Hematopoietic multipotent progenitor cell treated with erythropoietin and hydrocortisone succinate and interleukin-3 and kit ligand, for 6 days (in vitro differentiated cells): ENCODE measurements around the gene SIL1.
"Not testable (repeated sequence)": the region's sequence is repeated elsewhere in the genome, so short reads cannot be mapped to it uniquely, and the experiment has no call there.

Experiments used
- DNase-seq: peaks from one replicate; pipeline ENCODE4 v3.0.0-alpha.2; 2015

SIL1 gene

DNA sequence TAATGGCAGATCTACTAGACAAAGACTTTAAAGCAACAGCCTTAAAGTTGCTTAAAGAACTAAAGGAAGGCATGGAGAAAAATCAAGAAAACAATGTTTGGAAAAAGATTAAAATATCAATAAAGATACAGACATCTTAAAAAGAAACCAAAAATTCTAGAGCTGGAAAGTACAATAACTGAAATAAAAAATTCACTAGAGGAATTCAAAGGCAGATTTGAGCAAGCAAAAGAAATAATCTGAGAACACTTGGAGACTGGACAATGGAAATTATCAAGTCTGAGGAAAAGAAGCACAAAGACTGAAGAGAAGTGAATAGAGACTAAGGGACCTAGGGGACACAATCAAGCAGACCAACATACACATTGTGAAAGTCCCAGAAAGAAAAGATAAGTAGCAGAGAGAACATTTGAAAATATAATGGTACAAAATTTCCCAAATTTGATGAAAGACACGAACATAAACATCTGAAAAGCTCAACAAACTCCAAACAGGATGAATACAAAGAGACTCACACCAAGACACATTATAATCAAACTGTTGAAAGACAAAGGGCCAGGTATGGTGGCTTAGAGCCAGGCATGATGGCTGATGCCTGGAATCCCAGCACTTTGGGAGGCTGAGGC lies 26.3 kb downstream of the SIL1 start:
- DNase-seq = no peak

DNA sequence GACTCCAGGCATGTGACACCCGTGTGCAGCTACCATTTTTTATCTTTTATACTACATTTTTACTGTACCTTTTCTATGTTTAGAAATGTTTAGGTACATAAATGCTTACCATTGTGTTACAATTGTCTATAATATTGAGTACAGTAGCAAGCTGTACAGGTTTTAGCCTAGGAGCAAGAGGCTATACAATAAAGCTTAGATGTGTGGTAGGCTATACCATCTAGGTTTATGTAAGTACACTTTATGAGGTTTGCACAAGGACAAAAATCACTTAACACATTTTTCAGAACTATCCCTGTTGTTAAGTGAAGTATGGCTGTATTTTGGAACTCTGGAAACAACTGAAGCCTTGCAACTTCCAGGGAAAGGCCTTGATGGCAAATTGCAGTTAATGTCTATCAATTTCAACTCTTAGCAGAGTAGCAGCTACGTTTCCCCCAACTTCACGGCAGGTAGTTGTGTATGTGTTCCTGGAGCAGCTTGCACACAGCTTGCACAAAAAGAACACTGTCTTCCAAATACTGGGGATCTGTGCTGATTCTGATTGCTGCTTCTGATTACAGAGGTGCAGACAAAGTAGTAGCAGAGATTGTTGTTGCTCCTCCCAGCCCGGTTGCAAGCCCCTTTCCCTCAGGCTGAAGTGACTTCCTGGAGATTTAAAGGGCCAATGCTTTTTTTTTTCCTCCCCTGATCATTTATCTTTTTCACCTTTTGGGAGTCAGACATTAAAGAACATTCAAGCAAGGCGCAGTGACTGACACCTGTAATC lies 30.0 kb downstream of the SIL1 start:
- DNase-seq = no peak

DNA sequence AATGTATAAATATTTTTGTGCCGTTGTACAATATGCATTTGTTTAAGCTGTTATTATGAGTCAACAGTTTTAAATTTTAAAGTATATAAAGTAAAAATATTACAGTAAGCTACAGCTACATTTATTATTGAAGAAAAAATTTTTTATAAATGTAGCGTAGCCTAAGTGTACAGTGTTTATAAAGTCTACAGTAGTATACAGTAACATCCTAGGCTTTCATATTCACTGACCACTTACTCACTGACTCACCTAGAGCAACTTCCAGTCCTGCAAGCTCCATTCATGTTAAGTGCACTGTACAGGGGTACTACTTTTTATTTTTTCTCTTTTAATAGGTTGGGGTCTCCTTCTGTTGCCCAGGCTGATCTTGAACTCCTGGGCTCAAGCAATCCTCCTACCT lies 30.6 kb downstream of the SIL1 start:
- no peak for DNase-seq

DNA sequence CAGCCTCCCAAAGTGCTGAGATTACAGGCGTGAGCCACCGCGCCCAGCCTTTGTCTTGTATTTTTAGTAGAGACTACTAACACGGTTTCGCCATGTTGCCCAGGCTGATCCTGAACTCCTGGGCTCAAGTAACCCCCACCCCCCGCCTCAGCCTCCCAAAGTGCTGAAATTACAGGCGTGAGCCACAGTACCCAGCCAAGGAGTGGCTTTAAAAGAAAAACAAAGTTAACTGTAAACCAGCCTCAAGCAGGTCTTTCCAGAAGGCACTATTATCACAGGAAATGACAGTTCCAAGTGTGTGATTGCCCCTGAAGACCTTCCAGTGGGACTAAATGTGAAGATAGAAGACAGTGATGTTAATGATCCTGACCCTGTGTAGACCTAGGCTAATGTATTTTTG lies 31.1 kb downstream of the SIL1 start:
- no peak for DNase-seq

- DNase-seq = not testable (repeated sequence)
These were observed 33.3 kb downstream of the SIL1 start for GRCh38 chr5:139164897-139165296.

DNA sequence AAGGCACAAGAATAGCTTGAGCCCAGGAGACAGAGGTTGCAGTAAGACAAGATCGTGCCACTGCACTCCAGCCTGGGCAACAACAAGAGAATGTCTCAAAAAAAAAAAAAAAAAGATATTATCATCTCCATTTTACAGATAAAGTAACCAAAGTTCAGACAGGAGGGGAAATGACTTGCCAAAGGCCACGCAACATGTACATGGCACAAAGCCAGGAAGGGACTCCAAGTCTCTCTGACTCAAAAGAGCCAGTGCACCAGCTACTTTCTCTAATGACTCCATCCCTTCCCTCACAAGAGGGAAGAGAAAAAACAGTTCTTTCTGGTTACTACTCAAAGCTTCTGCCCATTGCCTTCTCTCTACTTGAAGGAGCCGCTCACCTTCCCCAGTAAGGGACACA lies 34.1 kb downstream of the SIL1 start:
- peak; percentile 88 for DNase-seq

DNA sequence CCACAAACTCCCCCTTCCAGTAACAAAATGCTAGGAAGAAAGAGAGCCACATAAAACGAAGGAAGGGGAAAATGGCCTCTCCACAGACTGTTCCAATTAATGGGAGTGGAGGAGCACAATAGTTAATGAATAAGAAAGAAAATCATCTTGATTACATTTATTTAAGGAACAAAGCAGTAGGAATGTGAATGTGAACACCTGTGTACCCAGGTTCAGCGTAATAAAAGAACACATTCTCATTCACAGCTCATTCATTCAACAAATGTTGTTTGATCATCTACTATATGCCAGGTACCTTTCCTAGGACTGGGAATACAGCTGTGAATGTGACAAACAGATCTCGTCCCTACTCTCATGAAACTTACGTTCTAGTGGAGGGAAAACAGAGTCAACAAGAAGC lies 35.7 kb downstream of the SIL1 start:
- DNase-seq = no peak

DNA sequence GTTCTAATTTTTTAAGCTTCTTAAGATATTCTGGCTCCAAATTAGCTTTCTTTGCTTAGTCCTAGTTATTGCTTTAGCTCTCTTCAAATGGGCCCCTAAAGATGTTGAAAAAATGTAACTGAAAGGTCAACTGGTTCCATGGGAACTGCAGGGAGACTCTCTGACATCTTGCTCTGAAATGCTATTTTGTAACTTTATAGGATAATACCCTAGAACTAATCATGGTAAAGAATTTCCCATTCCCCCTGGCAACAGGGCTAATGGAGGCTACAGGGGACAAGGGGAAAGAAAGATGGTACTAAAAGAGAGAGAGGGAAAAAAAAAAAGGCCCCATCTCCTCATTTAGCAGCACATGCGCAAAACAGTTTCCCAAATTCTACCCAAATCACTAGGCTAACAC lies 39.4 kb downstream of the SIL1 start:
- DNase-seq = no peak

DNA sequence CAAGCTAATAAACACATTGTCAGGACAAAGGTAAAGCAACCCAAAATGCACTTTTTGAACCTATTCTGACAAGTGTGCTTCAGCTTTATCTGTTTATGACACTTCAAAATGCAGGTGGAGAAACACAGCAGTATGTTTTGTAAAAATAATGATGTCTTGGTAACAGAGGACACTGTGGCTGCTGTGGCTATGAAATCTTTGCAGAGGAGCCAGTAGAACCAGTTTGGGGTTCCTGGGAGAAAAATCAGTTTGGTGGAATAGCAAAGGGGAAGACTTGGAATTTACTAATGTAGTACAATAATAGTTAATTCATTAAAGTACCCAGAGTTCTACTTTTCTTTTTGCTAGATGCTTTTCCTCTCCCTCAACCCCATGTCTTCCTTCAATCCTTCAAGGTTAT lies 40.6 kb downstream of the SIL1 start:
- no peak for DNase-seq

DNA sequence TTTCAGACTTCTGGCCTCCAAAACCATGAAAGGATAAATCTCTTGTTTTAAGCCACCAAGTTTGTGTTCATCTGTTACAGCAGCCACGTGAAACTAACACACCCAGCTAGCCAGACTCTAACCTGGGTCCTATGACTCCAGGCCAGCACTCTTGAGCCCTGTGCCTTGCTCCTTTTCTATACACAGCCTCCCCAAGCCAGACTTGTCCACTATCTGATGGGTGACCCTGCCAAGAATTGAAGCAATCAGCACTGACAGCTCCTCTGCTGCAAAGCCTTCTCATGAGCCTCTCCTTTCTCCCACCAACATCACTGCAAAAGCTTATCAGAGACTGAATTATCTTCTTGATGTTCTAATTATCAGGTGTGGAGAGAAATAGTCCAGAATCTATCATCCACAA lies 41.4 kb downstream of the SIL1 start:
- no peak for DNase-seq

- DNase-seq = no peak
These were observed 42.8 kb downstream of the SIL1 start for GRCh38 chr5:139155333-139155732.

DNA sequence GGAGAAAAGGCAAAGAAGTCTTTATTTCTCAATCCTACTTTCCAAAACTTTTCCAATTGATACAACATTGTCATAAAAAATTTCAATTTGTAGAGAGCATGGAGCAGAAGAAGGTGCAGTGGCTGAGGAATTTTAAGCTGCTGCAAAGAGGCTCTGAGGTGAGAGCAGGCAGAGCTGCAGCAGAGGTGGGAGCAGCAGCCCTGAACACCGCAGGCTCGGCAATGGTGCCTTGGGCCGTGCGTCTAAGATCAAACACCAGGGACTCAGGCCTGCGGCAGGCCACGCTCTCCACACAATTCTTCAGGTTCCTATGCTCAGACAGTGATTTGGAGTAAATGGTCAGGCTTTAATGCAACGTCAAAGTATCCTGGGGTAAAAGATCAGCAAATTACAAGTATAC lies 46.3 kb downstream of the SIL1 start:
- no peak for DNase-seq

GRCh38 chr5:139150367-139150999 lies 47.7 kb downstream of the SIL1 start:
- no peak for DNase-seq

DNA sequence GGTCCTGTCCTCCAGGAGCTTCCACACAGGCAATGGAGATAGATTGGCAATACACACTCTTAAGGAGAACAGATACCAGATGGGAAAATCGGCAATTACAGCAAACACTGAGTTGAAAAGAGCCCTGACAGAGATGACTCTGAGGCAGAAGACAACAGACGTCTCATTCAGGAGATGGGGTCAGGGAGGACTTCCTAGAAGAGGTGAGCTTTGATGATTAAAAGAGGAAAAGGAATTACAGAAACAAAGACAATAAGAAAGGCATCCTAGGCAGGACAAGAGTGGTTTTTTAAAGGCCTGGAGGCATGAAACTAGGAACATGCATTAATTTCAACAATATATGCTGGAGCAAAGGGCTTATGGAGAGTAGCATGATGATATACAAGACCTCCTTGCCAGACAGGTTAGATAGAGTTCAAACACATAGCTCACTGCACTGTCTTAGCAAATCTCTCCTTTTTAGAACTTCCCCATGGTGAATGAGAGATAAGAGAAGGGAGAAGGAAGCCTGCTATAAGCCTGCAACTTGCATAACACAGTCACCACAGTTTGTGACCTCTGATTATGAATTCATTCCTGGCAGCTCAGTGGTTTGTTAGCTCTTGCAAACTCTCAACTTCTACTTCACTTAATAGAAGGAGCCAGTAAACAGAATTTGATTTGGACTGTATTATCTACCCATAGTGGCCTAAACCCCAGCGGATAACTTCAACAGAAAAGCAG lies 48.5 kb downstream of the SIL1 start:
- DNase-seq = peak; percentile 91

DNA sequence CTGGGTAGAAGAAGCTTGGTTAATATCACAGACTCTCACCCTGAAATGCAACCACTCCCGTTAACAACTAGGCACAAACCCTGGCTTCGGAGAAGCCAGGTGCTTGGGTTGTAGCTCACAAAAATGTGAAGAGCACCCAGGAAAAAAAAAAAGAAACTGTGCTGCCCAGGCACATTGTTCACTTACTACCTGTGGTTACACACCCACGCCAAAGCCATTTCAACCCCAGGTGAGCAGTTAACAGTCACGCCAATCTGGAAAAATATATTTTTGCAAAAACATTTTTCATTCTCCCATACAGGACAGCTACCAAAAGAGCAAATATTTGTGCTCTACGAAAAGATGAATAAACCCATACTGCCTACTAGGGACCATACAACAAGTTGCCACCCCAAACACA lies 49.2 kb downstream of the SIL1 start:
- DNase-seq = no peak

GRCh38 chr5:139148306-139148705 lies 49.9 kb downstream of the SIL1 start:
- DNase-seq = no peak

- DNase-seq = no peak
These were observed 50.6 kb downstream of the SIL1 start for GRCh38 chr5:139147483-139148087.

GRCh38 chr5:139146809-139147482 lies 51.2 kb downstream of the SIL1 start:
- DNase-seq = no peak

- peak; percentile 34 for DNase-seq
These were observed 56.5 kb downstream of the SIL1 start for GRCh38 chr5:139141446-139142204.

DNA sequence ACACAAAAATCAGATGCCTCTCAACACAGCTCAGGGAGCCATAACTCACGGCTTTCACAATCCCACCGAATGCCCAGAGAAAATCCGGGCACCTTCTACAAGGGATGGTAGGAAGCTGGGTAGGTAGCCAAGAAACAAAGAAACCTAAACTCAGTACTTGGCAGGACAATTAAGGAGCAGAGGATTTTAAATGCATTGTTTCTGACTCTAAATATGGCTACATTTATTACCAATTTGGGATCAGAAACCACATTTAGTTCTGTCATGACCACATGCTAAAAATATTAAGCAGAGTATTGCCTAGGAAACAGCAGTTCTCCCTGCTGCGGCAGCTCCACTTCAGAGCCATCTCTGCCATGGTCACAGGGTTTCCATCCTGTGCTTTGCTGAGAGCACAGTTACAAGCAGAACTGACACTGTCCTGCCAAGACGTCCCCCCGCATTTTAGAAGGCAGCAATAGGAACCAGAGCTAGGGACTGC lies 57.5 kb downstream of the SIL1 start:
- peak; percentile 32 for DNase-seq

- DNase-seq = no peak
These were observed 59.4 kb downstream of the SIL1 start for GRCh38 chr5:139138809-139139208.

- peak; percentile 24 for DNase-seq
These were observed 60.1 kb downstream of the SIL1 start for GRCh38 chr5:139138109-139138508.
